Measurements from ENCODE around the gene PLXNB2. TPM values are rescaled to one million over a fixed set of nuclear protein-coding genes. Genes with fewer than 3 reads are reported as not detected.

Gene PLXNB2
- total RNA-seq, 1 experiment from 2014 or later: 59.5 TPM

DNA sequence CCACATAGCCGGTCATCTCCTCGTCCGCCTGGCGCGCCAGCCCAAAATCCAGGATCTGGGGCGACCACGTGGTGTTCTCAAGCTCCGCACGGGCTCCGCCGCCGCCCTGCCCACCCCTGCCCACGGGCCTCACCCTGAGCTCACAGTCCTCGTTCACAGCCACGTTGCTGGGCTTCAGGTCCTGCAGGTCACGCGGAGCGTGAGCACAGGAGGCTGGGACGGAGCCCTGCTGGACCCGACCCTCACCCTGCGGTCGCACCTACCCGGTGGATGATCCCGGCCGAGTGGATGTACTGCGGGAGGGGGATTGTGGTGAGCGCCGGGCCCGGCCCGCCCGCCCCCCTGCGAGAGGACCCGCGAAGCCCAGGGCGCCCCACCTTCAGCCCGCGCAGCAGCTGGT is 40.5 kb downstream of the PLXNB2 start:
- DNase-seq (ENCODE audit: low read depth): no peak

GRCh38 chr22:50264946-50265669 is 42.3 kb downstream of the PLXNB2 start:
- no peak for DNase-seq (ENCODE audit: low read depth)

- no peak for DNase-seq (ENCODE audit: low read depth)
These were observed 43.2 kb downstream of the PLXNB2 start for GRCh38 chr22:50264104-50264745.

GRCh38 chr22:50262973-50263617 is 44.4 kb downstream of the PLXNB2 start:
- DNase-seq (ENCODE audit: low read depth): no peak

GRCh38 chr22:50262460-50262911 is 45.0 kb downstream of the PLXNB2 start:
- DNase-seq (ENCODE audit: low read depth): peak; percentile 55

GRCh38 chr22:50261615-50262459 is 45.6 kb downstream of the PLXNB2 start, which contains the start of gene MAPK12:
MAPK12 (minus strand) TSS chr22:50261683; CDS start chr22:50261509, 174 bp downstream.
- DNase-seq (ENCODE audit: low read depth): peak; percentile 29

- DNase-seq (ENCODE audit: low read depth): peak; percentile 53
These were observed 46.4 kb downstream of the PLXNB2 start for GRCh38 chr22:50260801-50261614.

DNA sequence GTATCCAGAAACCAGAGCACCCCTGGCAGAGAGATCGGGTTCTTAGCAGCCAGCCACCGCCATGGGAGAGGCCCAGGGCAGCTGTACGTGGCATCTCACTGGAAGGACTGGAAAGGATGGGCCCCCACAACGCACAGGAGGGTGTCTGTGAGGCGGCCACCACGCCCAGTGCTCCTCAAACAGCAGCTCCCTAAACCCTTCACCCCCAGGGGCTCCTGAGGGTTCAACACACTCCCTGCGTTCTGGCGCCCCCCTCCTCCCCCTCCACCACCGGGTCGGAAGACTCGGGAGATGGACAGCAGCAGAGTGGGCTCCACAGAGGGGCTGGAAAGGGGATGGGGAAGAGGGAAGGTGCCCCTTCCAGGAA is 47.0 kb downstream of the PLXNB2 start:
- DNase-seq (ENCODE audit: low read depth): no peak

- no peak for DNase-seq (ENCODE audit: low read depth)
These were observed 48.1 kb downstream of the PLXNB2 start for GRCh38 chr22:50259302-50259701.

DNA sequence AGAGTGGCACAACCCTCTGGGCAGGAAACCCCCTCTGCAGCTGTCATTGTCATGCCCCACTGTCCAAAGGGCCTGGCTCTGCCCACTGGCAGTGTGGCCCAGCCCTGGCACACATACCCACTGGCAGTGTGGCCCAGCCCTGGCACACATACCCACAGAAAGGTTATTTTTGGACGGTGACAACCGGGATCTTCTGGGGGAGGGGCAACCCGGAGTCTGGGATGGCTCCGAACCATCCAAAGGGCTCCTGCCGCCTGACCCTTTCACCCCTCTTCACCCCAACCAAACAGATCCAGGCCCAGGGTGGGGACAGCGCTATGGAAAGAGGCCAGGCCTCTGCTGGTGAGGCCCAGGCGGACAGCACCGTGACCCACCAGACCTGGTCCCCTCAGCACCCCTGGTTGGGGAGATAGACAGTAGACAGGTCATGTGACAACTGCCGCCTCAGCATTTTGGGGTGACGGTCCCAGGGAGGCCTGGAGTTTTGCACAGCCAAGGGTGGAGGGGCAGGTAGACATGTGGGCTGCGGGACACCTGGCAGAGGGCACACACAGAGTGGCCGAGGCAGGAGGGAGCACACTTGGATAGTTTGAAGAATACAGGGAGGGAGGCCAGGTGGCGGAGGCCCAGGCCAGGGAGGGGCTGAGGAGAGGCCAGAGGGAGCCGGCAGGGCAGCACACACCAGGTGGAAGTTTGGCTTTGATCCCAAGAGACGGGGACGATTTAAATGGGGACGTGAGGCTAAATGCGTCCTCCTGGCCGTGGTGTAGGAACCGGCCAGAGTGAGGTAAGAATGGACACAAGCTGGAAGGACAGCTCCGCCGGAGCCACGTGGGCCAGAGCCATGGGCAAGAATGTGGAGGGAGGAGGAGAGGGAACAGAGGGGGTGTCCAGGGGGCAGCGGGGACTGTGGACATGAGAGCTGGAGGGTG is 48.8 kb downstream of the PLXNB2 start:
- DNase-seq (ENCODE audit: low read depth): no peak

DNA sequence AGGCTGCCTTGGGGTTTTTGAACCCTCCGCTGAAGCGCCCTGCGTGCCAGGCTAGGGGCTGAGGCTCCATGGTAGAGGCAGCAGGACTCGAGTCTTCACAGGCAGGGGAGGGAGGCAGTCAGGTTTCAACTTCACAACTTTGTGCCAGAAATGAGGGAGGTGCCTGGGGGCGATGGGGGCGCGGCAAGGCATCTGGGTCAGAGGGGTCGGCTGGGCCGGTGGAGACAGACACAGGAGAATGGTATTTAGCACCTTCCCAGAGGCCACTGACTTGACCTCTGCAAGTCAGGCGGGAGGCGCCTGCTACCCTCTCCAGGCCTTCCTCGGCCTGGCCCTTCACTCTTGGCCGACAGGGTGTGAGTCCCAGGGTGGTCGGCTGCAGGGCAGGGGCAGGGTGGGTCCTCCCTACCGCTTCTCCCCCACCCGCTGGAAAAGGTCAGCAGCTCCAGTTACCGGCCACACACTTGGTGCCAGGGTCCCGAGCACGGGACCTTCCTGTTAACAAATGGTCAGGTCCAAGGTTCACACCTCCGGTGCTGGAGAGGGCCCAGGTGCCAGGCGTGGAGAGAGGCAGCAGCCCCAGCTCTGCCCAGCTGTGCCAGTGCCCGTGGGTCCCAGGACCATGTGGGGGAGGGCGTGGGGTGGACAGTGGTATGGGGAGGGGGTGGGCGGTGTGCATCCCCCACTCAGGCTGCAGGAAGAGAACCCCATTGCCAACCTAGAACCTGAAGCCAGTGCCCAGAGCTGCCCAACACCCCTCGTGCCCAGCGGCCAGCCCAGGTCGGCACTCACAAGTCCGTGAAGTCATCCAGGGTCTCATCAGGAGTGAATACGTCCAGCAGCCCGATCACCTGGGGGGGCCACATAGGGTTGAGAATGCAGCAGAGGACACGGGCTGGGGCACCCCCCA is 49.7 kb downstream of the PLXNB2 start:
- DNase-seq (ENCODE audit: low read depth): no peak

GRCh38 chr22:50257041-50257440 is 50.4 kb downstream of the PLXNB2 start:
- DNase-seq (ENCODE audit: low read depth): no peak

GRCh38 chr22:50256258-50256862 is 51.1 kb downstream of the PLXNB2 start:
- no peak for DNase-seq (ENCODE audit: low read depth)

GRCh38 chr22:50255607-50256006 is 51.8 kb downstream of the PLXNB2 start:
- DNase-seq (ENCODE audit: low read depth): no peak

- no peak for DNase-seq (ENCODE audit: low read depth)
These were observed 52.3 kb downstream of the PLXNB2 start for GRCh38 chr22:50255099-50255498.

- no peak for DNase-seq (ENCODE audit: low read depth)
These were observed 53.5 kb downstream of the PLXNB2 start for GRCh38 chr22:50253941-50254340.

- no peak for DNase-seq (ENCODE audit: low read depth)
These were observed 54.2 kb downstream of the PLXNB2 start for GRCh38 chr22:50253046-50253915.
